DMS153 treated with DMSO at 0.1 percent for 48 hours (cell line): ENCODE data around the gene ARRB2.
"Not testable (repeated sequence)": the region's sequence is repeated elsewhere in the genome, so short reads cannot be mapped to it uniquely, and the experiment has no call there.

Source experiments
- DNase-seq: peaks from one replicate; lab custom pipeline; 2025; ENCODE audit not compliant: unreplicated experiment; lab: John Stamatoyannopoulos, UW

The ARRB2 gene

GRCh38 chr17:4699401-4700056, 10.9 kb upstream of the ARRB2 start:
- not testable (repeated sequence) for DNase-seq

DNA sequence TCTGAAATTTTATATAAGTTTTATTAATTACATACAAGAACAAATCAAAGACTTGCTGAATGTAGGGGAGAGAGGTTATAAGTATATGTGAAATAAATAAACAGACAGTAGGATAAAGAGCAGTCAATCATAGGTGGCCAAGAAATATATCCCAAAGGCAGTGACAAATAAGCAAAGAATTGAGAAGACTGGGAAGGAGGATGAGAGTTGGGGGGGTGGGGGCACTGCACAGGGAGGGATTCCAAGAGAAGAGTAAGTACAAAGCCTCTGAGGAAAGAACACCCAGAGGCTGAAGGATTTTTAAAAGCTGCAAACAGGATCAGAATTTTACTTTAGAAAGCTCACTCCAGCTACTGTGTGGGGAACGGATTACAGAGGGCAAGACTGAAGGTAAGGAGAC, 9.3 kb upstream of the ARRB2 start:
- DNase-seq, result no peak

DNA sequence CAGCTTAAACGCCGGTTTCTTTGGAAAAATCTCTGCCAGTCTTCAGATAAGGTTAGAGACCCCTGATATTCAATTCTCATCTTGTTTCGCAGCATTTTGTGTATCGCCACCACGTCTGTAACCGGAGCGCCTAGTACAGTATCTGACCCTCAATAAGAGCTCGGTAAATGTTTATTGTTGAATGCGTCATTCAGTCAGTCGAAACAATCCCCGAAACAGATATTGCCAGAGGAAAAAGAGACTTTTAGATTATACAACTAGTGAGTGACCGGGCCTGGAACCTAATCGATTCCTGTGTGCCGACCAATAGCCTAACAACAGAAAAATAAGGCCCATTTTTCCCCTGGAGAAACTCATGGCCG, 7.1 kb upstream of the ARRB2 start:
- DNase-seq, result no peak

- DNase-seq, result not testable (repeated sequence)
These were observed 5.9 kb upstream of the ARRB2 start for GRCh38 chr17:4704574-4704907.

DNA sequence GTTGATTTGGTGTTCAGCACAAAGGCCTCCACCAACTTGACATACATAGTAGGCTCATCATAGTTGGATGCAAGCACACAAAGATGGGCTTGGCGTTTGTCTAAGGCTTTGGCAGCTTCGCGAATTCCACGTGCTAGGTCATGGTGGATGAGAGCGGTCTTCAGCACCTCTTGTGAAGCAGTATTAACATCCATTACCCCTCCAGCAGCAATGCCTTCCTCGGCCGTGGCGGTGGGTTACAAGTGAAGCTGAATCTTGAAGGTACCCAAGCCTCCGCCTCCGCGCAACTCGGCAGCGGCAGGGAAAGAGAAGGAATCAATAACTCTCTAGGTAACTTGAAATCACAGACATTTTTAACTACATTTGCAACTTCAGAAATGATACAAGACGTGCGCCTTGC, 5.4 kb upstream of the ARRB2 start:
- DNase-seq, result no peak

DNA sequence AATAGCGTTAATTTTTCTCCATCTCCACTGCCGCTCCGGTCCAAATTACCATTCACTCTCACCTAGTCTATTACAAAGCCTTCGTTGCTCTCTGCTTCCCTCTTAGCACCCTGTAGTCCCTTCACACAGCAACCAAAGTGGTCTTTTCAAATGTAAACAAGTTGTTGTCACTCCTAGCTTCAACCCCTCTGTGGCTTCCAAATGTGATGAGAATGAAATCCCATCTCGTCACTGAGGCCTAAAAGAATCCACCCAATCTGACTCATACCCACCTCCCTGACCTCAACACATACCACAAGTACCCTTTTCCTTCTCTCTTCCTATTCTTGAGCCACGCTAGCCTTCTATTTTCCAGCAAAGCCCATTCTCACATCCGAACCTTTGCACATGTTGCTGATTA, 4.3 kb upstream of the ARRB2 start:
- no peak for DNase-seq

GRCh38 chr17:4708436-4708835, 2.0 kb upstream of the ARRB2 start:
- DNase-seq, result no peak

DNA sequence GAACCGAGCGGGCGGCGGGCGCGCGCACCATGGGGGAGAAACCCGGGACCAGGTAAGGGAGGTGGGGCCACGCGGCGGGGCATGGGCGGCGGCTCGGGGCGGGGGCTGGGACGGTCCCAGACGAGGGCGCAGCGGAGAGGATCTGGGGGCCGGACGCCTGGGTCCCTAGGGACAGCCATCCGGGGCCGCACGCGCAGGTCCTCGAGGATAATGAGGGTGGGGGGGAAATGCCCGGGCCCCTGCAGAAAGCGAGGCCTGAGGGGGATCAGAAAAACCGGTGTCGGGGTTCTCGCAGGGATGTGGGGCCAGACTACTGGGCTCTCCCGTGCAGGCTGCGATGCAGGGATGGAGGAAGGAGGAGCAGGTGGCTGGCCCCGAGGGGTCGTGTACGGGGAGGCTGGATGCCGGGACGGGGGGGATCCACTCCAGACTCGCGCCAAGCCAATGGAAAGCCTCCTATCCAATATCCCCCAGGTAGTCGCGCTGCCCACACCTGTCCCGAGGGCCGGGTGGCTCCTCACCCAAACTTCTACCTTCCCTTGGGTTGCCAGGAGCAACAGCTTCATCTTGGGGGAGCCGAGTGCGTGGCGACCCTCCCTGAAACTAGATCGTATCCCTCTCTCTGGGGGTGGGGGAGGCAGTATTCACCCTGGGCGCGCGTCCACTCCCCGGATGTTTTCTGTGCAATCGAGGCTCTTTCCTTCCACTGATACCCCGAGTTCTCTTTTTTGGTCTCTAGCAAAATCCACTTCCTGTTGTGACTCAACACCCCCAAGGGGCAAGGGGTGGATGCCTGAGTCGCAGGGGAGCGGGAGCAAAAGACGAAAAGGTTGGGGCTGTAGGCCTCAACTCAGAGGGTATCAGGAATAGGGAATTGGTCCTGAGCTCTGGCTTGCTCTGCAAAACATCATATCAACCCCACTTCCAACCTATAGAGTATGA, 532 bp downstream of the ARRB2 start:
- DNase-seq, result no peak

DNA sequence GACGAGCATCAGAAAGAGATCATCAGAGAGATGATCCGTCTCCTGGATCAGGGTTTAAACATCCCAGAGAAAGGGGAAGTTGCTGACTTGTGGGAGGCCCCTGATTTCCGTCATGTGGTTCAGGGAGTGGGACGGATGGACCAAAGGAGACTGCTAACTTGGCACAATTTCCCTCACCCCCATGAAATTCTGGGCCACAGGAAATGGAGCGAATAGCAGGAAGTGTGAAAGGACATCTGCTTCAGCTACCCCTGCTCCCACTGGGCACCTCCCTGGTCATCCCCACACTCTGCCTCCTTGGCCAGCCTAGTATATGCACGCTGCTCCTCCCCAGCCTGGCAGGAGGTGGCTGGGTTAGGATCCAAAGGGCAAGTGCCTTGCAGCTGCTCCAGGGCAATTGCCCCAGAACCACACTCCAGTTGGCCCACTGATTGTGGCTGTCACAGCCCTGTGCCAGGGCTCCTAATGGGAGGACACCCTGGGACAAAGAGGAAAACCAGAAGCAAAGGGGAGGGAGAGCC, 1.3 kb downstream of the ARRB2 start:
- DNase-seq, result no peak

GRCh38 chr17:4712526-4712925, 2.1 kb downstream of the ARRB2 start:
- DNase-seq, result no peak

DNA sequence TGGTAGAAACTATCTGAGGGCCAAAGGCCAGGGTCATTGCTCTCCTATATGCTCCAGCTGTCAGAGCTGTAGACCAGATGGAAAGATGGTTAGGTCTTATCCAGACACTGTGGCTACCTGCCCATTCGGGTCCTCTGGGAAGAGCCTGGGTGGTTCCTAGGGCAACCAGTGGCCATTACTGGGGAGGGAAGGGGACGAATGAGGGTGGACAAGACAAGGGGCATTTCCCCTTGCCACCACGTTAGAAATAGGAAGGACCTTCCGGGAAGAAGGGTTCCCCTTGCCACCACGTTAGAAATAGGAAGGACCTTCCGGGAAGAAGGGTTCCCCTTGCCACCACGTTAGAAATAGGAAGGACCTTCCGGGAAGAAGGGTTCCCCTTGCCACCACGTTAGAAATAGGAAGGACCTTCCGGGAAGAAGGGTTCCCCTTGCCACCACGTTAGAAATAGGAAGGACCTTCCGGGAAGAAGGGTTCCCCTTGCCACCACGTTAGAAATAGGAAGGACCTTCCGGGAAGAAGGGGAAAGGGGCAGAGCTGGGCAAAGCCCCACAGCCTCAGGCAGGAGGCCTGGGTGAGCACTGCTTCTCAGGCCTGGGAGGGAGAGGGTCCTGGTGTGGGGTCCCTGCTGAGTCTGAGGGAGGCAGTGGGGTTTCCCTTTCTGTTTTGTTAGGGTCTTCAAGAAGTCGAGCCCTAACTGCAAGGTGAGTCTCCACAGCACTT, 4.1 kb downstream of the ARRB2 start:
- DNase-seq, result not testable (repeated sequence)

DNA sequence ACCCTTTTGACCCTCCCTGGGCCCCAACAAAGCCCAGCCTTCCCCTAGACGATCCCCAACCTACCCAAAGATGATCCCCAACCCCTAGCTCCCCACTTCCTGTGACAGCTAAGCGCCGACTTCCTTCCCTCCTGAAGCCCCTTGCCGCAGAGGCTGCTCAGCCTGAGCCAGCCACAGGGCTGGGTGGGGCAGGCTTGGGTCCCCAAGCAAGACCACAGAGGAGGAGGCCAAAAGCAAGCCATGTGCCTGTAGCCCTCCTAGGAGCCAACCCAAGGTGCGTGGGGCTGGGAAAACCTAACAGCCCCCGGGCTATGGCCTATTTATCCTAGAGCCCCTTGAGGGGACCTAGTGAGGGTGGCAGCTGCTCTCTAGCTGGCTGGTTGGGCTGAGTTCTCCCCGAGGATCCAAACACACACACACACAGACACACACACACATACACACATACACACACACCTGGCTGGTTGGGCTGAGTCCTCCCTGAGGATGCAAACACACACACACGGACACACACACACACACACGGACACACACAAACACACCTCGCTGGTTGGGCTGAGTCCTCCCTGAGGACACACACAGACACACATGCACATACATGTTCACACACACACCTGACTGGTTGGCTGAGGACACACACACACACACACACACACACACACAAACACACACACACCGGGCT, 4.8 kb downstream of the ARRB2 start:
- no peak for DNase-seq

- DNase-seq, result no peak
These were observed 5.6 kb downstream of the ARRB2 start for GRCh38 chr17:4716081-4716480.

DNA sequence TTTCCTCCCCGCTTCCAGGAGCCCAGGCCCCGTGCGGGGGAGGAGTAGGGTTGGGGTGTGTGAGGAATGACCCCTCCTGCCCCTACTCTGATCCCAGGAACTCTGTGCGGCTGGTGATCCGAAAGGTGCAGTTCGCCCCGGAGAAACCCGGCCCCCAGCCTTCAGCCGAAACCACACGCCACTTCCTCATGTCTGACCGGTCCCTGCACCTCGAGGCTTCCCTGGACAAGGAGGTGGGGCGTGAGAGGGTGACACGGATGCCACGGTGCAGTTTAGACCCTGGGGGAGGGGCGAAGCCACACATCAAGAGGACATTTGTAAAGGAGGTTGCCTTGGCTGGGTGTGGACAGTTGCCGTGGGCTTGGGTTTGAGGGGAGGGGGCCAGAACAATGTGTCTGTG, 7.4 kb downstream of the ARRB2 start:
- DNase-seq, result no peak

DNA sequence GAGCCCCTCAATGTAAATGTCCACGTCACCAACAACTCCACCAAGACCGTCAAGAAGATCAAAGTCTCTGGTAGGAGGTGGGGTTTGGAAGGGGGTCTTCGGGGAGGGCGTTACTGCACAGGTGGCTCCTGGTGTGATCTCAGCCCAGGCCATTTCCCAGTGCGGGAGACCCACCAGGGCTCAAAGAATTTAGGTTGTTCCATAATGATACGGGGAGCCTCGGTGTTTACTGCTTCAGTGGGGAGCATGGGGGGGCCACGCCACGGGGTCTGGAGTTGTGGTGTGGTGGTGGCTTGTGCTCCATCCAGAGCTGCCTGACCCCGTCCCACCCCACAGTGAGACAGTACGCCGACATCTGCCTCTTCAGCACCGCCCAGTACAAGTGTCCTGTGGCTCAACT, 7.8 kb downstream of the ARRB2 start:
- DNase-seq, result no peak

DNA sequence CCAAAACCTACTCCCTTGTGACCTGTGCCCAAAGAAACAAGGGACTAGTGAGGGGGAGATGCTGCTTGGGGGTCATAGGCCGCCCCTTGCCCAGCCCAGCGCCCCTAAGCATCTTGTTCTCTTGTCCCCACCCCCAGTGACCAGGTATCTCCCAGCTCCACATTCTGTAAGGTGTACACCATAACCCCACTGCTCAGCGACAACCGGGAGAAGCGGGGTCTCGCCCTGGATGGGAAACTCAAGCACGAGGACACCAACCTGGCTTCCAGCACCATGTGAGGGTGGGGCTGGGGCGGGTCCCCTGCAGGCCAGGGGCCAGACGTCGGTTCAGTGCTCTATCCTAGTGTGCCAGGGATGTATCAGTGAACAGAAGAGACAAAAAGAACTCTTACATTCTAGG, 8.7 kb downstream of the ARRB2 start:
- DNase-seq, result no peak

DNA sequence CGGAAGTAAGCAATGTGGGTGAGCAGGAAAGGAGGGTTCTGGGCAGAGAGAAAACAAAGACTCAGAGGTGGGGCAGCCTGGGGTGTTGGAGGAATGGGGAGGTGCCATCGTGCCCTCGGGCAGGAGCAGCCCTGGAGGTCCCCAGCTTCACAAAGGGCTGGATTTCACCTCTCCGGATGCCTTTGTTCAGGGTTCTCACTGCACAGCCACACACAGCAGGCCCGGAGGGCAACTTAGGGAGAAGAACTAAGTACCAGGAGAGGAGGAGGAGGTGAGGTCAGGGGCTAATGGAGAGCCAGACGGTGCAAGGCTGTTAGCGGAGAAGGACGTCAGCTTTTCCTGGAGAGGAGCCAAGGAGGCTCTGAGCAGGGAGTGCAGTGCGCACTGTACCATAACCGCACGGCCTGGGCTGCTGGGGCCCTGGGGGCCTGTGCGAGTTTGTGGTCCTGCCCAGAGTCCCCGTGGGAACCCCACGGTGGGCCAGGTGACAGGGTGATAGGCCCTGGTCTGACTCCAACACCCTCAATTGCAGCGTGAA, 9.3 kb downstream of the ARRB2 start:
- DNase-seq, result no peak

DNA sequence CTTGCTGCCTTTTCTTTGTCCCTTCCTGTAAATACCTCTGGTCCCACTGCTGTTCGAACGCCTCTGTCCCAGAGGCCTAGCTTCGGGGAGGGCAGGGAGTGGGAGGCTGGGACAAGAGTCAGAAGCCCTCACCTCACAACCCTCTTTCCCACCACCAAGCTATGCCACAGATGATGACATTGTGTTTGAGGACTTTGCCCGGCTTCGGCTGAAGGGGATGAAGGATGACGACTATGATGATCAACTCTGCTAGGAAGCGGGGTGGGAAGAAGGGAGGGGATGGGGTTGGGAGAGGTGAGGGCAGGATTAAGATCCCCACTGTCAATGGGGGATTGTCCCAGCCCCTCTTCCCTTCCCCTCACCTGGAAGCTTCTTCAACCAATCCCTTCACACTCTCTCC, 10.4 kb downstream of the ARRB2 start:
- DNase-seq, result no peak

- DNase-seq, result no peak
These were observed 11.0 kb downstream of the ARRB2 start for GRCh38 chr17:4721203-4722135.

DNA sequence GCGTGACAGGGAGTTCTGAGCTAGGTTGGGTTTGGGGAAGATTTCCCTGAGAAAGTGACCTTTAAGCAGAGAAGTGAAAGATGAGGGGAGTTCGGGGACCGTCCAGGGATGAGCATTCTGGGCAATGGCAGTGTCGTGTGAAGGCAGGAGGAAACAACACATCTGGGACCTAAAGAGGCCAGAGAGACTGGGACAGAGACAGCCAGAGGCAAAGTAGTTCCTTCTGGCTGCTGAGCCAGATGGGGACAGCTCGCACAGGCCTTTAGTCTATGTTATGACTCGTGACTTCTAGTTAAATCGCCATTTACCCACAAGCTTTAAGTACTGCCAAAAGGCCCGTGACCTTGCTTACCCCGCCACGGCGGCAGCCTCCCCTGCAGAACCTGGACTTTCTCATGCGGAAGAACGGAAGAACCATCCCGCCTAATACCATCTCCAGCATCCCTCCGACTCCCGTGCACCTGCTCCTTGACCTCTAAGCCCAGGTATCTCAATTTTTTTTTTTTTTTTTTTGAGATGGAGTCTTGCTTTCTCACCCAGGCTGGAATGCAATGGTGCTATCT, 12.3 kb downstream of the ARRB2 start:
- DNase-seq, result no peak
